HG02798 (cell line): ENCODE data around the gene GNAI1.
A peak's percentile ranks its signal among the peaks of the same experiment; 100 is the strongest.

Source experiments
- ATAC-seq: cut with Tn5 transposase; IDR thresholded peaks from one replicate; pipeline ENCODE4 v1.9.1; 2021; ENCODE audit warnings: mild to moderate bottlenecking; ENCODE audit not compliant: unreplicated experiment, poor library complexity

GNAI1 gene

GRCh38 chr7:80204454-80204853, 69.8 kb downstream of the GNAI1 start:
- no peak for ATAC-seq

GRCh38 chr7:80204919-80205318, 70.3 kb downstream of the GNAI1 start:
- ATAC-seq: no peak

GRCh38 chr7:80206763-80207162, 72.1 kb downstream of the GNAI1 start:
- ATAC-seq: peak; percentile 38

- no peak for ATAC-seq
Observed at GRCh38 chr7:80207501-80207900, 72.9 kb downstream of the GNAI1 start.

- no peak for ATAC-seq
Observed at GRCh38 chr7:80208700-80209099, 74.1 kb downstream of the GNAI1 start.

GRCh38 chr7:80210400-80210799, 75.8 kb downstream of the GNAI1 start:
- no peak for ATAC-seq

- ATAC-seq: no peak
Observed at GRCh38 chr7:80213814-80214213, 79.2 kb downstream of the GNAI1 start.

GRCh38 chr7:80215734-80216133, 81.1 kb downstream of the GNAI1 start:
- ATAC-seq: no peak

GRCh38 chr7:80216996-80217842, 82.6 kb downstream of the GNAI1 start:
- ATAC-seq: no peak

GRCh38 chr7:80218723-80219122, 84.1 kb downstream of the GNAI1 start:
- ATAC-seq: no peak

GRCh38 chr7:80220022-80220634, 85.5 kb downstream of the GNAI1 start:
- no peak for ATAC-seq

- no peak for ATAC-seq
Observed at GRCh38 chr7:80224415-80224814, 89.8 kb downstream of the GNAI1 start.

GRCh38 chr7:80225361-80225760, 90.7 kb downstream of the GNAI1 start:
- no peak for ATAC-seq

GRCh38 chr7:80226629-80227028, 92.0 kb downstream of the GNAI1 start:
- ATAC-seq: no peak

- no peak for ATAC-seq
Observed at GRCh38 chr7:80230327-80230726, 95.7 kb downstream of the GNAI1 start.

GRCh38 chr7:80231707-80232106, 97.1 kb downstream of the GNAI1 start:
- no peak for ATAC-seq

- no peak for ATAC-seq
Observed at GRCh38 chr7:80232979-80233724, 98.5 kb downstream of the GNAI1 start.

GRCh38 chr7:80235334-80235733, 100.7 kb downstream of the GNAI1 start:
- no peak for ATAC-seq

- ATAC-seq: no peak
Observed at GRCh38 chr7:80236681-80237080, 102.0 kb downstream of the GNAI1 start.

- ATAC-seq: no peak
Observed at GRCh38 chr7:80240265-80241025, 105.8 kb downstream of the GNAI1 start.
